ENCODE measurements around the gene SLC25A53.

DNA sequence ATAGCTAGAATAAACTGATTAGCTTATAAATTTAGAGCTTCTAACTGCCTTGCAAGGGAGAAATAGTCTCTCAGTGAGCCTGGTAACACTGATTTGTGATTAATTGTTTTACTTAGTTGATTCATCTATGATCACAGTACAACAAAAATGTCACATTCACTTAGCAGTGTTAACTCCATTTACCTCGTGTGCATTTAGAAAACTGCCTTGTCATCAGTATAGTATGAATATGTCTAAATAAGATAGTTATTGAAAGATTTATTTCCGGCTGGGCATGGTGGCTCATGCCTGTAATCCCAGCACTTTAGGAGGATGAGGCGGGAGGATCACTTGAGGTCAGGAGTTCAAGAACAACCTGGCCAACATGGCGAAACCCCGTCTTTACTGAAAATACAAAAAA is 48.7 kb upstream of the SLC25A53 start:
- TF ChIP-seq, protein P1, sequence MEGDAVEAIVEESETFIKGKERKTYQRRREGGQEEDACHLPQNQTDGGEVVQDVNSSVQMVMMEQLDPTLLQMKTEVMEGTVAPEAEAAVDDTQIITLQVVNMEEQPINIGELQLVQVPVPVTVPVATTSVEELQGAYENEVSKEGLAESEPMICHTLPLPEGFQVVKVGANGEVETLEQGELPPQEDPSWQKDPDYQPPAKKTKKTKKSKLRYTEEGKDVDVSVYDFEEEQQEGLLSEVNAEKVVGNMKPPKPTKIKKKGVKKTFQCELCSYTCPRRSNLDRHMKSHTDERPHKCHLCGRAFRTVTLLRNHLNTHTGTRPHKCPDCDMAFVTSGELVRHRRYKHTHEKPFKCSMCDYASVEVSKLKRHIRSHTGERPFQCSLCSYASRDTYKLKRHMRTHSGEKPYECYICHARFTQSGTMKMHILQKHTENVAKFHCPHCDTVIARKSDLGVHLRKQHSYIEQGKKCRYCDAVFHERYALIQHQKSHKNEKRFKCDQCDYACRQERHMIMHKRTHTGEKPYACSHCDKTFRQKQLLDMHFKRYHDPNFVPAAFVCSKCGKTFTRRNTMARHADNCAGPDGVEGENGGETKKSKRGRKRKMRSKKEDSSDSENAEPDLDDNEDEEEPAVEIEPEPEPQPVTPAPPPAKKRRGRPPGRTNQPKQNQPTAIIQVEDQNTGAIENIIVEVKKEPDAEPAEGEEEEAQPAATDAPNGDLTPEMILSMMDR (IDR thresholded peaks at IDR 0.05), result no peak
- no peak for TF ChIP-seq POLR2A (IDR thresholded peaks at IDR 0.05)

All from thyroid gland (tissue), 4 donors.